COLO668 (cell line): ENCODE measurements around the gene MCU.
"Not testable (repeated sequence)": the region's sequence is repeated elsewhere in the genome, so short reads cannot be mapped to it uniquely, and the experiment has no call there.

Source experiments
- DNase-seq: peaks from one replicate; lab custom pipeline; 2025; ENCODE audit not compliant: unreplicated experiment; lab: John Stamatoyannopoulos, UW

The MCU gene

GRCh38 chr10:72691863-72692743 is at the start of gene MCU:
TSS of gene MCU (plus strand) at chr10:72692143. CDS start at chr10:72692152, 9 bp downstream.
- peak; percentile 91 for DNase-seq

DNA sequence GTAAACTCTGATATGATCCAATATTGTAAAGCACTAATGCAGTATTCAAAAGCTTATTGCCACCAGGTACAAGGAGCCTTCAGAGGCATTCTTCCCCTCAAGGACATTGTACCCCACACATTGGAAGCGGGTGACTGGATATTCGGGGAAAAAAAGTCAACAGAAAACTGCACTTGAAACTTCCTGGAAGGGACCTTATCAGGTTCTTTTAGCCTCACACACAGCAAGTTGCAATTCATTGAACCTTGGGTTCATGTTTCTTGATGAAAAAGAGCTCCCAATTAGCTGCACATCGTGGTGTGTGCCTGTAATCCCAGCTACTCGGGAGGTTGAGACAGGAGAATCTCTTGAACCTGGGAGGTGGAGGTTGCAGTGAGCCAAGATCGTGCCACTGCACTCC is 49.6 kb upstream of the MCU start:
- no peak for DNase-seq

GRCh38 chr10:72645263-72645858 is 46.6 kb upstream of the MCU start:
- DNase-seq, result no peak

- DNase-seq, result not testable (repeated sequence)
Measured at GRCh38 chr10:72646971-72647370, 45.0 kb upstream of the MCU start.

- DNase-seq, result no peak
Measured at GRCh38 chr10:72648301-72648700, 43.6 kb upstream of the MCU start.

GRCh38 chr10:72649291-72649690 is 42.7 kb upstream of the MCU start:
- no peak for DNase-seq

DNA sequence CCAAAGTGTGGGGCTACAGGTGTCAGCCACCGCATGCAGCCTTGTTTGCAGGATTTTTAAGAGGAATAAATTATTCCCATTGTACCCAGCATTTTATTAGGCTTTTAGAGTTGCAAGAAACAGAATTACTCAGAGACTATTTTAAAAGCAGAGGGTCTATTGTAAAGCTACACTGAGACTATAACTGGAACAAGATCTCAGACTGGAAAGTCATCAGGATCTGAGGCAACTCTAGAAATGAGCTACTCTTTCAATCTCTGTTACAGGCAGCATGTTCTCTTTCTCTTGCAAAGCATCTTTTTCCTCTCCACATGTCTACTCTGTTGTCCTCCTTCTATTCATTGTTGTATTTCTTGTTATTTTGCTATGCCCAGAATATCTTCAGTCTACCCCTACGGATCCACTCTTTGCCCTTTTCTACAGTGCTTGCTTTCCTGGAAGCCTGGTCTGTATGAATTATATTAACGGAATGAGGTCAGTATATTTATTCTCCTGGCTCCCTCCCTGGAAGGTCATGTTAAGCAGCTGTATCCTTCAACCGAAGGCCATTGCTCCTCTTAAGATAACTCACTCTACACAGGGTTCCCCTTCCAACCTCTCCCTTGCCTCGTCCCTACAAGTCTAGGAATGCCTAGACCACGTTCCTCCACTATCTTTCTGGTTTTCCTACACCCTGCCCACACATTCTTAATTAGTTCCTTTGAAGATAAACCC is 38.4 kb upstream of the MCU start:
- DNase-seq, result no peak

- no peak for DNase-seq
Measured at GRCh38 chr10:72654720-72655119, 37.2 kb upstream of the MCU start.

DNA sequence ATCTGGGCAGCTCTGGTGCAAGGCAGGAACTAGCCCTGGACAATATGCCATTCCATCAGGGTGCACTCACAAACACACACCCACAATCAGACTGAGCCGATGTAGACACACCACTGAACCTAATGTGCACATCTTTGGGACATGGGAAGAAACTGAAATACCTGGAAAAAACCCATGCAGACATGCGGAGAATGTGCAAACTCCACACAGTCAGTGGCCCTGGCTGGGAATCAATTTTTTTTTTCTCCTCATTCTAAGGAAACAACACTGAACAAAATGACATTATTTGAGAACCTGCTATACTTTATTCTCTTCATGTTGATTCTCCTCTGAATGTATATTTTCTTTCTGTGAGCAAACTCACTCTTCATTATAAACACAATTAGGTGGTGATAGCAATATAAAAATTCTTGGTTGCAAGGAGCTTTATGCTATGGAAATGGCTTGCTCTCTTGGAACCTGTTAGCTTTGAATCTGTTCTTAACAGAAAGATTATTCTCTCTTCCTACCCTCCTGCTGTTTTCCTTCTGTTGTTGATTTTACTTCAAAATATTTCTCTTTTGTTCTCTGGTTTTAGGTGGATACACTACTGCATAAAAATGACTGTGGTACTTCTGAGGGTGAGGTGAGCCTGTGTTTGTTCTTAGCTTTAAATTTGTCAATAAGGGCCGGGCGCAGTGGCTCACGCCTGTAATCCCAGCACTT is 33.1 kb upstream of the MCU start:
- no peak for DNase-seq

- no peak for DNase-seq
Measured at GRCh38 chr10:72659694-72660093, 32.2 kb upstream of the MCU start.

GRCh38 chr10:72660220-72660619 is 31.7 kb upstream of the MCU start:
- DNase-seq, result no peak

DNA sequence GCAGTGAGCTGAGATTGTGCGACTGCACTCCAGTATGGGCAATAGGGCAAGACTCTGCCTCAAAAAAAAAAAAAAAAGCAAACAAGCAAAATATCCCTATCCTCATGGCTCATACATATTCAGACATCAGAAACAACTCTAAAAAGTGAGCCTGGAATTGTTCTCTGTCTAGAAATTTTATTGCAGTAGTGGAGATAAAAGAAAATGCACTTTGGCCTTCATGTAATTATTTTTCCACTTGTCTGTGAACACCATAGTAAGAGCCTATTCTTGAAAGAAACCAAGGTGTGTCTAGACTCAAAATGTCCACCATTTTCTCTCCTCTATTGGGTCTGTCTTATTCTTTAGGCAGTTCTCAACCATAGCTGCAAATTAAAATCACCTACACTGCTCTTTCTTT is 30.5 kb upstream of the MCU start:
- DNase-seq, result no peak

- no peak for DNase-seq
Measured at GRCh38 chr10:72663971-72664370, 28.0 kb upstream of the MCU start.

GRCh38 chr10:72665925-72666324 is 26.0 kb upstream of the MCU start:
- no peak for DNase-seq

GRCh38 chr10:72667207-72667864 is 24.6 kb upstream of the MCU start:
- no peak for DNase-seq

GRCh38 chr10:72673280-72673679 is 18.7 kb upstream of the MCU start:
- DNase-seq, result no peak

DNA sequence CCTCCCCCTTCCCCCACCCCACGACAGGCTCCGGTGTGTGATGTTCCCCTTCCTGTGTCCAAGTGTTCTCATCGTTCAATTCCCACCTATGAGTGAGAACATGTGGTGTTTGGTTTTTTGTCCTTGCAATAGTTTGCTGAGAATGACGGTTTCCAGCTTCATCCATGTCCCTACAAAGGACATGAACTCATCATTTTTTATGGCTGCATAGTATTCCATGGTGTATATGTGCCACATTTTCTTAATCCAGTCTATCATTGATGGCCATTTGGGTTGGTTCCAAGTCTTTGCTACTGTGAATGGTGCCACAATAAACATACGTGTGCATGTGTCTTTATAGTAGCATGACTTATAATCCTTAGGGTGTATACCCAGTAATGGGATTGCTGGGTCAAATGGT is 17.8 kb upstream of the MCU start:
- not testable (repeated sequence) for DNase-seq

DNA sequence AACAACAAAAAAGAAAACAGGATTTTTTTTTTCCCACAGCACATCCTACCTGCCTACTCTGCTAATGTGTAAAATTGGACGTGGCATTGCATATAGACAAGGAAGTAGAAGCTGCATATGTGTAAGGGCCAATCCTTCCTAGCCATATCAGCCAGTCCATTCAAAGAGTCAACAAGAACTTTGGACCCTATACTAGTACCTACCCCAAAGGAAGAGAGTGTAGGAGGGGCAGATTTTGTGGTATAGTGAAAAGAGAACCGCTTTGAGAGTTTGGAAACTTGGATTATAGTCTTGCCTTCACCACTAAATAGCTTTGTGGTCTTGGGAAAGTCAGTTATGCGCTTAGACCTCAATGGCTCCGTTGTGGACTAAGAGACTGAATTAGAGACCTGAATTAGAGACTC is 12.1 kb upstream of the MCU start:
- DNase-seq, result no peak

DNA sequence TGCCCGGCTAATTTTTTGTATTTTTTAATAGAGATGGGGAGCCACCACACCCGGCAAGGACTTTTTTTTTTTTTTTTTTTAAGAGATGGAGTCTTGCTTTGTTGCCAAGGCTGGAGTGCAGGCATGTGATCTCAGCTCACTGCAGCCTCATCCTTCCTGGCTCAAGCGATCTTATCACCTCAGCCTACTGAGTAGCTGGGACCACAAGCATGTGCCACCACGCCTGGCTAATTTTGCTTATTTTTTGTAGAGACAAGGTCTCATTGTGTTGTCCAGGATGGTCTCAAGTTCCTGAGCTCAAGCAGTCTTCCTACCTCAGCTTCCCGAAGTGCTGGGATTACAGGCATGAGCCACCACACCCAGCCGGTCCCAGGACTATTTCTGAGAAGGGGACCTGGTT is 9.3 kb upstream of the MCU start:
- DNase-seq, result no peak

- DNase-seq, result no peak
Measured at GRCh38 chr10:72685264-72685921, 6.5 kb upstream of the MCU start.
